Colonic mucosa (tissue), 4 donors: ENCODE measurements around the gene CHEK2. TPM values are rescaled to one million over a fixed set of nuclear protein-coding genes. Genes with fewer than 3 reads are reported as not detected.

Experiments
- DNase-seq: peaks from one replicate; pipeline ENCODE4 v3.0.0-alpha.2; 2020
- H3K27ac ChIP-seq: fragments of 200-600 bp; one replicate; pipeline ENCODE4 v1.8.0; 2021
- H3K27me3 ChIP-seq: fragments of 200-600 bp; one replicate; pipeline ENCODE4 v1.8.0; 2021
- H3K36me3 ChIP-seq: fragments of 200-600 bp; one replicate; pipeline ENCODE4 v1.8.0; 2021
- H3K4me1 ChIP-seq: fragments of 200-600 bp; one replicate; pipeline ENCODE4 v1.8.0; 2021; ENCODE audit warnings: mild to moderate bottlenecking
- H3K4me3 ChIP-seq: fragments of 200-600 bp; one replicate; pipeline ENCODE4 v1.8.0; 2021
- H3K9ac ChIP-seq, 2 donors: one replicate each; pipeline ENCODE4 v1.7.0; 2013; ENCODE audit warnings: control low read depth in 2 of 2, low read depth in 2 of 2, low read length in 2 of 2
- H3K9me3 ChIP-seq: fragments of 200-600 bp; one replicate; pipeline ENCODE4 v1.8.0; 2021
- intact Hi-C: fragments of 100-400 bp; cut with DNase I; formaldehyde crosslinking; loops from one replicate; pipeline ENCODE4 v1.14.1; 2022
- total RNA-seq, 2 donors: library from RNA; stranded (reverse); fragmentation: NEBNext Ultra II Directional in 1 of 2; extraction: Animal tissue kit (Norgen Biotek cat#: 25700) in 1 of 2; gene quantifications; one replicate each; pipeline ENCODE4 v1.2.1, GENCODE V29; 2021
- TF ChIP-seq, protein P1 (sequence below): fragments of 200-600 bp; IDR thresholded peaks from one replicate; pipeline ENCODE4 v1.8.0; 2022; ENCODE audit warnings: antibody characterized with exemption, mild to moderate bottlenecking
- donor health status: healthy.
- donor health status: DM: no; HTN: no; CAD: no.
- donor health status: DM: no; HTN: no; CAD: no.

Gene CHEK2
- total RNA-seq, 2 donors from 2014 or later: 12.2 to 36.0 TPM

DNA sequence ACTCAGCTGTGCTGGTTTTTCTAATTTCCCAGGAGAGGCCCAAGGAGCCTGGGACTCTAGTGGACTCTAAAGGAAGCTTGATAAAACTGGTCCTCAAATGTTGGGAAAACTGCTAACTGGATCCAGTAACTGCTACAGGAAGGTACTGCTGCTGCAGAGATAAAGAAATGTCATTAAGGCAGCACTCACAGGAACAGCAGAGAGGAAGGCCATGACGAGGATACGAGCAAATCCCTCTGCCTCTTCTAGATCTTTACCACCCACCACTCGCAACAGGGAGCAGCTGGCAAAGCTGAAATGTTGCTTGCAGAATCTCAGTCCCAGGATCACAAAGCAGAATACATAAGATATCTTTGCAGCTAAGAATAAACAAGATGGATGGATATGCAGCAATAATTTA is 85.4 kb downstream of the CHEK2 start:
- Histone ChIP-seq H3K9me3 (no peaks in the 10 kb centered on the region), H3K27me3 (no peaks in the 10 kb centered on the region), H3K4me3 (no peak overlapping the region), H3K36me3 (no peaks in the 10 kb centered on the region), H3K4me1 (no peaks in the 10 kb centered on the region), H3K9ac (no peak overlapping the region), H3K27ac (no peak overlapping the region)
- TF ChIP-seq, protein P1, sequence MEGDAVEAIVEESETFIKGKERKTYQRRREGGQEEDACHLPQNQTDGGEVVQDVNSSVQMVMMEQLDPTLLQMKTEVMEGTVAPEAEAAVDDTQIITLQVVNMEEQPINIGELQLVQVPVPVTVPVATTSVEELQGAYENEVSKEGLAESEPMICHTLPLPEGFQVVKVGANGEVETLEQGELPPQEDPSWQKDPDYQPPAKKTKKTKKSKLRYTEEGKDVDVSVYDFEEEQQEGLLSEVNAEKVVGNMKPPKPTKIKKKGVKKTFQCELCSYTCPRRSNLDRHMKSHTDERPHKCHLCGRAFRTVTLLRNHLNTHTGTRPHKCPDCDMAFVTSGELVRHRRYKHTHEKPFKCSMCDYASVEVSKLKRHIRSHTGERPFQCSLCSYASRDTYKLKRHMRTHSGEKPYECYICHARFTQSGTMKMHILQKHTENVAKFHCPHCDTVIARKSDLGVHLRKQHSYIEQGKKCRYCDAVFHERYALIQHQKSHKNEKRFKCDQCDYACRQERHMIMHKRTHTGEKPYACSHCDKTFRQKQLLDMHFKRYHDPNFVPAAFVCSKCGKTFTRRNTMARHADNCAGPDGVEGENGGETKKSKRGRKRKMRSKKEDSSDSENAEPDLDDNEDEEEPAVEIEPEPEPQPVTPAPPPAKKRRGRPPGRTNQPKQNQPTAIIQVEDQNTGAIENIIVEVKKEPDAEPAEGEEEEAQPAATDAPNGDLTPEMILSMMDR: no peak
- intact Hi-C loops: no loop called here
- DNase-seq: no peak

DNA sequence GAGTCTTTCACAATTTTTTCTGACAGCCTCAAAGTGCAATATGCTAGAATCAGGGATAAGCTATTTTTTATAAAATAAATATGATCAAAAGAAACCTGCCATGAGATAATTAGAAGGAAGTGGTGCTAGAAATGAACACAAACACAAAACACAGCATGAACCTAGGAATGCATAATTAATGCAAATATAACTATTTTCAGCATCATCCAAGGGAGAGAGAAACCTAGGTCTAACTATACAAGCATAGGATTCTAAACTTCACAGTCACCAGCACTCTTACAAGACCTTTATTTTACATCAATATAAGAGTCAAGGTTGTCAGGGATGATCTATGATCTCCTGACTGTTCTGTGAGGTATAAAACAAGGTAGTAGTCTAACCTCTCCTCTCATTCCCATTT is 91.2 kb downstream of the CHEK2 start:
- Histone ChIP-seq H3K27me3 (no peaks in the 10 kb centered on the region), H3K4me3 (no peak overlapping the region), H3K4me1 (no peaks in the 10 kb centered on the region), H3K36me3 (no peaks in the 10 kb centered on the region), H3K9ac (no peak overlapping the region), H3K27ac (no peak overlapping the region), H3K9me3 (no peaks in the 10 kb centered on the region)
- TF ChIP-seq, protein P1: no peak
- intact Hi-C loops: no loop called here
- DNase-seq: no peak

DNA sequence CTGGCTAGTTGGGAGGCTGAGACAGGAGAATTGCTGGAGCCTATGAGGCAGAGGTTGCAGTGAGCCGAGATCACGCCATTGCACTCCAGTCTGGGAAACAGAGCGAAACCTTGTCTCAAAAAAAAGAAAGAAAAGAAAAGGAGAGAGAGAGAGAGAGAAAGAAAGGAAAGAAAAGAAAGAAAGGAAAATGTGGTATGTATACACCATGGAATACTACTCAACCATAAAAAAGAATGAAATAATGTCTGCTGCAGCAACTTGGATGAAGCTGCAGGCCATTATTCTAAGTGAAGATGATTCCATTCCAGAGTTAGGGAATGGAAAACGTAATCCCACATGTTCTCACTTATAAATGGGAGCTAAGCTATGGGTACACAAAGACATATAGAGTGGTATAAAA is 92.8 kb downstream of the CHEK2 start:
- Histone ChIP-seq H3K4me3 (no peak overlapping the region), H3K9me3 (no peaks in the 10 kb centered on the region), H3K27me3 (no peaks in the 10 kb centered on the region), H3K4me1 (no peaks in the 10 kb centered on the region), H3K27ac (no peak overlapping the region), H3K9ac (no peak overlapping the region), H3K36me3 (no peaks in the 10 kb centered on the region)
- TF ChIP-seq, protein P1: no peak
- intact Hi-C loops: no loop called here
- DNase-seq: no peak

DNA sequence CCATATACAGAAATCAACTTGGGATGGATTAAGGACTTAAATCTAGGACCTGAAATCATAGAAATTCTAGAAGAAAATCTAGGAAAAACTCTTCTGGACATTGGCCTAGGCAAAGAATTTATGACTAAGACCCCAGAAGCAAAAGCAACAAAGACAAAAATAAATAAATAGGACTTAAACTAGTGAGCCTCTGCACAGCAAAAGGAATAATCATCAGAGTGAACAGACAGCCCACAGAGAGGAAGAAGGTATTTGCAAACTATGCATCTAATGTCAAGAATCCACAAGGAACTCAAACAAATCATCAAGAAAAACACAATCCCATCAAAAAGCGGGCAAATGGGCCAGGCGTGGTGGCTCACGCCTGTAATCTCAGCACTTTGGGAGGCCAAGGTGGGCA is 94.4 kb downstream of the CHEK2 start:
- H3K9ac ChIP-seq: no peak overlapping the region
- no peak overlapping the region for H3K4me3 ChIP-seq
- DNase-seq: no peak
- TF ChIP-seq, protein P1: no peak
- no peaks in the 10 kb centered on the region for H3K27me3 ChIP-seq
- H3K36me3 ChIP-seq: no peaks in the 10 kb centered on the region
- H3K4me1 ChIP-seq: no peaks in the 10 kb centered on the region
- intact Hi-C loops: no loop called here
- no peak overlapping the region for H3K27ac ChIP-seq
- no peaks in the 10 kb centered on the region for H3K9me3 ChIP-seq

DNA sequence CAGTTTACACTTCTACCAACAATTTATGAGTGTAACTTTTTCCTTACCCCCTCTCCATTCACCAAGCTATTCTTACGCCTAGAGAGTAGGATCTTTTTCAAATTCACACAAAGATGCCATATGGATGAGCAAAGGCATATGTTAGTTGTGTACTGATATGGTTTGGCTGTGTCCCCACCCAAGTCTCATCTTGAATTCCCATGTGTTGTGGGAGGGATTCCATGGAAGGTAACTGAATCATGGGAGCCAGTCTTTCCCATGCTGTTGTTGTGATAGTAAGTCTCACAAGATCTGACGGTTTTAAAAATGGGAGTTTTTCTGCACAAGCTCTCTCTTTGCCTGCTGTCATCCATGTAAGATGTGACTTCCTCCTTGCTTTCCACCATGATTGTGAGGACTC is 102.3 kb downstream of the CHEK2 start:
- no peak for DNase-seq
- no peak overlapping the region for H3K4me3 ChIP-seq
- H3K36me3 ChIP-seq: no peaks in the 10 kb centered on the region
- no peaks in the 10 kb centered on the region for H3K27me3 ChIP-seq
- no peak overlapping the region for H3K9ac ChIP-seq
- no peak overlapping the region for H3K27ac ChIP-seq
- TF ChIP-seq, protein P1: no peak
- no peaks in the 10 kb centered on the region for H3K4me1 ChIP-seq
- intact Hi-C loops: no loop called here
- no peaks in the 10 kb centered on the region for H3K9me3 ChIP-seq

Other genes with a start within 250 kb of the CHEK2 start
- 1 to 10 TPM; 6.6 to 9.2 TPM for gene TTC28, start 62.0 kb downstream of the CHEK2 start, total RNA-seq
- gene HSCB, start 219 bp upstream of the CHEK2 start, total RNA-seq: 10 to 100 TPM; 11.7 to 15.6 TPM
- 10 to 100 TPM; 21.2 to 24.9 TPM for gene CCDC117, start 30.9 kb upstream of the CHEK2 start, total RNA-seq
- 100 to 1,000 TPM; 210 to 251 TPM for gene XBP1, start 58.7 kb upstream of the CHEK2 start, total RNA-seq
- 10 to 100 TPM in 1 of 2 donors, 1 to 10 TPM in 1; 5.9 to 12.2 TPM for gene ZNRF3, start 141.8 kb upstream of the CHEK2 start, total RNA-seq